SK-N-SH (cell line): ENCODE data around the gene MAOA. TPM values are rescaled to one million over a fixed set of nuclear protein-coding genes. Genes with fewer than 3 reads are reported as not detected.

Source experiments
- CTCF ChIA-PET: fragments of 300-600, 350-600 bp; formaldehyde crosslinking; extraction: SDS; loops from one replicate; lab custom pipeline; 2021; lab: Yijun Ruan, JAX
- POLR2A ChIA-PET: fragments of 350-600 bp; sonication (Branson Sonifier 250); formaldehyde crosslinking; extraction: SDS; loops from one replicate; lab custom pipeline; 2020; ENCODE audit warnings: antibody characterized with exemption, inconsistent platforms; lab: Yijun Ruan, JAX
- DNase-seq: peaks from one replicate; pipeline ENCODE4 v3.0.0; 2012
- H2AFZ ChIP-seq: fragments of 200-600 bp; sonication (generic); 2 replicates; pipeline ENCODE4 v1.8.1; 2016; ENCODE audit warnings: antibody characterized with exemption, mild to moderate bottlenecking, low read depth
- H3F3A ChIP-seq: fragments of 200-600 bp; sonication (generic); replicated peaks from 2 replicates; pipeline ENCODE3; 2016; ENCODE audit warnings: antibody characterized with exemption, mild to moderate bottlenecking; ENCODE audit not compliant: insufficient read depth
- H3K27ac ChIP-seq, 2 experiments: fragments of 200-500 bp in 1 of 2; fragments of 200-600 bp in 1 of 2; sonication (Bioruptor generic) in 1 of 2; sonication (generic), shearing (Covaris generic) in 1 of 2; 2 replicates each; pipeline versions ENCODE4 v1.5.1 to v1.6.1; 2014 to 2016; ENCODE audit warnings: low read depth in 2 of 2, inconsistent platforms in 1 of 2, low read length in 1 of 2, mild to moderate bottlenecking in 1 of 2, mixed read lengths in 1 of 2
- H3K27me3 ChIP-seq: fragments of 200-600 bp; sonication (generic), shearing (Covaris generic); 2 replicates; pipeline ENCODE4 v1.6.1; 2016; ENCODE audit warnings: mixed run types; ENCODE audit not compliant: insufficient read depth
- H3K36me3 ChIP-seq, 2 experiments: fragments of 200-500 bp in 1 of 2; fragments of 200-600 bp in 1 of 2; sonication (Bioruptor generic) in 1 of 2; sonication (generic) in 1 of 2; replicated peaks in 1 of 2; 2 replicates each; pipeline versions ENCODE3 to v1.5.1; 2014 to 2016; ENCODE audit warnings: low read length in 1 of 2, mild to moderate bottlenecking in 1 of 2; ENCODE audit not compliant: insufficient read depth in 2 of 2, control insufficient read depth in 1 of 2
- H3K4me1 ChIP-seq, 2 experiments: fragments of 200-500 bp in 1 of 2; fragments of 200-600 bp in 1 of 2; sonication (Bioruptor generic) in 1 of 2; sonication (generic), shearing (Covaris generic) in 1 of 2; 2 replicates each; pipeline versions ENCODE4 v1.5.1 to v1.6.1; 2014 to 2016; ENCODE audit warnings: low read depth in 1 of 2, low read length in 1 of 2, mixed run types in 1 of 2; ENCODE audit not compliant: insufficient read depth in 2 of 2, control insufficient read depth in 1 of 2
- H3K4me2 ChIP-seq: fragments of 200-600 bp; sonication (generic), shearing (Covaris generic); 2 replicates; pipeline ENCODE4 v1.6.1; 2017; ENCODE audit warnings: mixed run types
- H3K4me3 ChIP-seq, 2 experiments: fragments of 200-500 bp in 1 of 2; fragments of 200-600 bp in 1 of 2; sonication (Bioruptor generic) in 1 of 2; sonication (generic), shearing (Covaris generic) in 1 of 2; 2 replicates each; pipeline versions ENCODE4 v1.5.1 to v1.8.1; 2014 to 2016; ENCODE audit warnings: low read depth in 2 of 2, inconsistent platforms in 1 of 2, low read length in 1 of 2, mild to moderate bottlenecking in 1 of 2, mixed read lengths in 1 of 2, moderate library complexity in 1 of 2
- H3K79me2 ChIP-seq: fragments of 200-600 bp; sonication (generic); 2 replicates; pipeline ENCODE4 v1.8.1; 2017; ENCODE audit warnings: mild to moderate bottlenecking; ENCODE audit not compliant: insufficient read depth
- H3K9ac ChIP-seq: fragments of 200-600 bp; sonication (generic); 2 replicates; pipeline ENCODE4 v1.6.1; 2017; ENCODE audit warnings: mixed run types
- H3K9me2 ChIP-seq: fragments of 200-600 bp; sonication (generic); 2 replicates; pipeline ENCODE4 v1.6.1; 2017; ENCODE audit warnings: mixed run types
- H3K9me3 ChIP-seq: fragments of 200-600 bp; sonication (generic); 2 replicates; pipeline ENCODE4 v1.6.1; 2017; ENCODE audit warnings: mixed run types, mild to moderate bottlenecking, moderate library complexity
- H4K20me1 ChIP-seq: fragments of 200-600 bp; sonication (generic); 2 replicates; pipeline ENCODE4 v1.6.1; 2017; ENCODE audit warnings: mild to moderate bottlenecking, mixed run types; ENCODE audit not compliant: insufficient read depth
- EP300 ChIP-seq, 2 experiments: IDR thresholded peaks; 2 replicates each; pipeline versions ENCODE4 v1.4.0 to v1.6.1; 2012; ENCODE audit warnings: borderline replicate concordance in 1 of 2, low read depth in 1 of 2, low read length in 1 of 2
- IRF3 ChIP-seq: fragments of 150-350 bp; IDR thresholded peaks from 2 replicates; pipeline ENCODE4 v1.6.1; 2016; ENCODE audit warnings: mild to moderate bottlenecking, low read depth, low read length
- MEF2A ChIP-seq: IDR thresholded peaks from 2 replicates; pipeline ENCODE4 v1.4.0; 2012; ENCODE audit warnings: low read depth, borderline replicate concordance
- MXI1 ChIP-seq: IDR thresholded peaks from 2 replicates; pipeline ENCODE4 v1.6.1; 2012; ENCODE audit warnings: mild to moderate bottlenecking, low read depth, low read length, improper control_type of control experiment
- PBX3 ChIP-seq: IDR thresholded peaks from 2 replicates; pipeline ENCODE4; 2012
- RFX5 ChIP-seq: IDR thresholded peaks from 2 replicates; pipeline ENCODE4 v1.6.1; 2012; ENCODE audit warnings: mild to moderate bottlenecking, improper control_type of control experiment, low read length
- RXRA ChIP-seq: IDR thresholded peaks from 2 replicates; pipeline ENCODE4 v1.4.0; 2012; ENCODE audit warnings: low read depth, mild to moderate bottlenecking, borderline replicate concordance
- SMC3 ChIP-seq: IDR thresholded peaks from 2 replicates; pipeline ENCODE4 v1.6.1; 2012; ENCODE audit warnings: low read depth, low read length, improper control_type of control experiment
- TAF1 ChIP-seq: IDR thresholded peaks from 2 replicates; pipeline ENCODE4 v1.6.1; 2012; ENCODE audit warnings: low read depth, mild to moderate bottlenecking, low read length, moderate library complexity, borderline replicate concordance
- TEAD4 ChIP-seq: IDR thresholded peaks from 2 replicates; pipeline ENCODE4 v1.4.0; 2012; ENCODE audit warnings: mild to moderate bottlenecking, borderline replicate concordance; ENCODE audit not compliant: insufficient read depth
- ZBTB33 ChIP-seq: IDR thresholded peaks from 2 replicates; pipeline ENCODE4 v1.4.0; 2012; ENCODE audit warnings: low read depth, borderline replicate concordance
- WGBS: methylation state at CpG from one replicate; pipeline ENCODE4 v1.1.6; 2017; ENCODE audit warnings: low lambda C conversion rate; 5-methylcytosine and 5-hydroxymethylcytosine counted together
- polyA plus RNA-seq, 3 experiments: library from polyadenylated mRNA; depleted of rRNA; stranded (reverse); fragments of >200 nt; gene quantifications; 2 replicates each; pipeline ENCODE4 v1.2.3, GENCODE V29; 2012
- TF ChIP-seq, protein P1 (sequence below): IDR thresholded peaks from 2 replicates; pipeline ENCODE4 v1.4.0; 2012; ENCODE audit warnings: low read depth, borderline replicate concordance
- TF ChIP-seq, protein P2 (sequence below): IDR thresholded peaks from 2 replicates; pipeline ENCODE4 v1.4.0; 2012; ENCODE audit warnings: low read depth
- TF ChIP-seq, protein P3 (sequence below): fragments of 150-350 bp; IDR thresholded peaks from 2 replicates; pipeline ENCODE4 v1.6.1; 2017; ENCODE audit warnings: antibody characterized with exemption, low read length, low read depth, borderline replicate concordance

MAOA gene
- 0.31 and 0.73 TPM in 2 replicates for polyA plus RNA-seq (2012; rRNA removed)
- 0.50 and 0.77 TPM in 2 replicates for polyA plus RNA-seq (2012; cell fraction: cytosol; rRNA removed)
- 0.21 and 0.33 TPM in 2 replicates for polyA plus RNA-seq (2012; cell fraction: nucleus; rRNA removed)

DNA sequence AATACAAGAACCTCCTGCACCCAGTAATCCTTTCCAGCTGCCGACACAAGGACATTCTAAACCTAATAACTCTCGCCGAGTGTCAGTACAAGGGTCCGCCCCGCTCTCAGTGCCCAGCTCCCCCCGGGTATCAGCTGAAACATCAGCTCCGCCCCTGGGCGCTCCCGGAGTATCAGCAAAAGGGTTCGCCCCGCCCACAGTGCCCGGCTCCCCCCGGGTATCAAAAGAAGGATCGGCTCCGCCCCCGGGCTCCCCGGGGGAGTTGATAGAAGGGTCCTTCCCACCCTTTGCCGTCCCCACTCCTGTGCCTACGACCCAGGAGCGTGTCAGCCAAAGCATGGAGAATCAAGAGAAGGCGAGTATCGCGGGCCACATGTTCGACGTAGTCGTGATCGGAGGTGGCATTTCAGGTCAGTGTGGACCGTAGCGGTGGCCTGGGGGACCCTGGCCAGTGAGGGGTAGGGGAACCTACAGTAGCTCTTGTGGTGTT lies at the start of gene MAOA:
TSS of gene MAOA (plus strand) at position 295 of the 490 bp plus-strand sequence. CDS start at position 338, 43 bp downstream.
- Histone ChIP-seq H4K20me1 (no peaks in the 10 kb centered on the region), H3K9ac (peak within 1 kb of the TSS; percentile 73), H3K9me3 (no peaks in the 10 kb centered on the region), H3F3A (no peaks in the 10 kb centered on the region), H3K9me2 (no peaks in the 10 kb centered on the region), H3K36me3 (no peaks in the 10 kb centered on the region), H3K4me1 (peaks cover 0 to 2% of the 10 kb centered on the region in 2 experiments; a peak in 2 of 4 replicates), H3K4me3 (peak within 1 kb of the TSS; percentile 53 to 62), H3K4me2 (peak within 1 kb of the TSS; percentile 88)
- ChIA-PET POLR2A (interaction anchor here (1.7 kb wide), 1 partner anchor 21 kb away, joined by 6 read pairs; no protein-coding TSS in a partner anchor), CTCF (interaction anchor here (2.3 kb wide), 1 partner anchor 94 kb away, joined by 12 read pairs; no protein-coding TSS in a partner anchor)
- peak; percentile 61 for DNase-seq
- 9% methylated on average over 7 of the region's 29 CpGs for WGBS
- TF ChIP-seq MXI1 (0 out of 2 replicates have a peak, but pooled peaks have one; percentile 28), SMC3 (no peak)
- TF ChIP-seq, all 33 proteins: peak for 1
- peak within 1 kb of the TSS; percentile 39 to 73; a peak in 2 of 4 replicates for H3K27ac ChIP-seq
- peak within 1 kb of the TSS; percentile 72; the same call in 1 of the 2 replicates for H2AFZ ChIP-seq
- H3K27me3 ChIP-seq, result no peaks in the 10 kb centered on the region
- H3K79me2 ChIP-seq, result no peaks in the 10 kb centered on the region

GRCh38 chrX:43612400-43612799 lies 43.7 kb upstream of the MAOA start:
- no peak for TF ChIP-seq IRF3
- TF ChIP-seq TEAD4, result no peak
- no peak for TF ChIP-seq ZBTB33
- TF ChIP-seq SMC3, result no peak
- TF ChIP-seq, protein P1, sequence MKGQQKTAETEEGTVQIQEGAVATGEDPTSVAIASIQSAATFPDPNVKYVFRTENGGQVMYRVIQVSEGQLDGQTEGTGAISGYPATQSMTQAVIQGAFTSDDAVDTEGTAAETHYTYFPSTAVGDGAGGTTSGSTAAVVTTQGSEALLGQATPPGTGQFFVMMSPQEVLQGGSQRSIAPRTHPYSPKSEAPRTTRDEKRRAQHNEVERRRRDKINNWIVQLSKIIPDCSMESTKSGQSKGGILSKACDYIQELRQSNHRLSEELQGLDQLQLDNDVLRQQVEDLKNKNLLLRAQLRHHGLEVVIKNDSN, result no peak
- TF ChIP-seq TAF1, result no peak
- no peak for TF ChIP-seq MEF2A
- TF ChIP-seq, protein P2, sequence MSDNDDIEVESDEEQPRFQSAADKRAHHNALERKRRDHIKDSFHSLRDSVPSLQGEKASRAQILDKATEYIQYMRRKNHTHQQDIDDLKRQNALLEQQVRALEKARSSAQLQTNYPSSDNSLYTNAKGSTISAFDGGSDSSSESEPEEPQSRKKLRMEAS, result no peak
- TF ChIP-seq RFX5, result no peak
- no peak for TF ChIP-seq RXRA
- TF ChIP-seq, protein P3, sequence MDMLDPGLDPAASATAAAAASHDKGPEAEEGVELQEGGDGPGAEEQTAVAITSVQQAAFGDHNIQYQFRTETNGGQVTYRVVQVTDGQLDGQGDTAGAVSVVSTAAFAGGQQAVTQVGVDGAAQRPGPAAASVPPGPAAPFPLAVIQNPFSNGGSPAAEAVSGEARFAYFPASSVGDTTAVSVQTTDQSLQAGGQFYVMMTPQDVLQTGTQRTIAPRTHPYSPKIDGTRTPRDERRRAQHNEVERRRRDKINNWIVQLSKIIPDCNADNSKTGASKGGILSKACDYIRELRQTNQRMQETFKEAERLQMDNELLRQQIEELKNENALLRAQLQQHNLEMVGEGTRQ, result no peak
- TF ChIP-seq PBX3, result no peak
- TF ChIP-seq EP300 (IDR thresholded peaks at IDR 0.05; ENCODE audit: borderline replicate concordance in 1 of 2, low read depth in 1 of 2, low read length in 1 of 2), result no peak
- TF ChIP-seq, all 33 proteins: peak for 0
- no peaks in the 10 kb centered on the region for H3K79me2 ChIP-seq
- H3K9me3 ChIP-seq, result no peaks in the 10 kb centered on the region
- H3K9me2 ChIP-seq, result no peaks in the 10 kb centered on the region
- CTCF ChIA-PET, result no interaction called here
- H3K9ac ChIP-seq, result no peak overlapping the region
- POLR2A ChIA-PET, result no interaction called here
- H3K27me3 ChIP-seq, result no peaks in the 10 kb centered on the region; the same call in none of the 2 replicates
- no peak overlapping the region for H2AFZ ChIP-seq
- H3K4me1 ChIP-seq, result no peaks in the 10 kb centered on the region
- no peak for DNase-seq
- H3K36me3 ChIP-seq, result no peaks in the 10 kb centered on the region
- H3F3A ChIP-seq, result no peaks in the 10 kb centered on the region
- no peaks in the 10 kb centered on the region for H4K20me1 ChIP-seq
- no peak overlapping the region for H3K27ac ChIP-seq
- H3K4me3 ChIP-seq, result no peak overlapping the region
- H3K4me2 ChIP-seq, result no peak overlapping the region
